SIG-M5 (cell line): ENCODE data around the gene RPS8.
"Not testable (repeated sequence)": the region's sequence is repeated elsewhere in the genome, so short reads cannot be mapped to it uniquely, and the experiment has no call there.

Experiments
- DNase-seq: peaks from one replicate; lab custom pipeline; 2025; lab: John Stamatoyannopoulos, UW

RPS8 gene

GRCh38 chr1:44803062-44803311 lies 27.6 kb downstream of the RPS8 start:
- DNase-seq: no peak

- DNase-seq: no peak
Measured at GRCh38 chr1:44803312-44804095, 28.2 kb downstream of the RPS8 start.

GRCh38 chr1:44805311-44806024 lies 30.1 kb downstream of the RPS8 start:
- DNase-seq: no peak

- DNase-seq: no peak
Measured at GRCh38 chr1:44806025-44806703, 30.8 kb downstream of the RPS8 start.

- DNase-seq: no peak
Measured at GRCh38 chr1:44806704-44807363, 31.5 kb downstream of the RPS8 start, which contains the start of gene DYNLT4. DYNLT4 (minus strand) TSS chr1:44807351; CDS start chr1:44806668, 683 bp downstream.

GRCh38 chr1:44807364-44808062 lies 32.2 kb downstream of the RPS8 start:
- peak; percentile 55 for DNase-seq

- no peak for DNase-seq
Measured at GRCh38 chr1:44808063-44808937, 33.0 kb downstream of the RPS8 start, which contains the start of gene BTBD19. BTBD19 (plus strand) TSS chr1:44808523; CDS start chr1:44808821, 298 bp downstream.

- no peak for DNase-seq
Measured at GRCh38 chr1:44808938-44809917, 33.9 kb downstream of the RPS8 start.

- no peak for DNase-seq
Measured at GRCh38 chr1:44810101-44810761, 34.9 kb downstream of the RPS8 start.

- DNase-seq: not testable (repeated sequence)
Measured at GRCh38 chr1:44810762-44811105, 35.4 kb downstream of the RPS8 start.

- no peak for DNase-seq
Measured at GRCh38 chr1:44811234-44811633, 35.9 kb downstream of the RPS8 start.

- DNase-seq: no peak
Measured at GRCh38 chr1:44812822-44813543, 37.6 kb downstream of the RPS8 start.

- DNase-seq: not testable (repeated sequence)
Measured at GRCh38 chr1:44815926-44816325, 40.6 kb downstream of the RPS8 start.

- no peak for DNase-seq
Measured at GRCh38 chr1:44817307-44817706, 42.0 kb downstream of the RPS8 start.

GRCh38 chr1:44817771-44818495 lies 42.6 kb downstream of the RPS8 start:
- no peak for DNase-seq

- no peak for DNase-seq
Measured at GRCh38 chr1:44819196-44819607, 43.9 kb downstream of the RPS8 start.

- peak; percentile 94 for DNase-seq
Measured at GRCh38 chr1:44819608-44820327, 44.4 kb downstream of the RPS8 start.
